ENCODE results near the gene LCOR.

GRCh38 chr10:97040248-97040584, 208.1 kb downstream of the LCOR start:
- TF ChIP-seq CTCF (IDR thresholded peaks at IDR 0.05), result no peak
- TF ChIP-seq POLR2A (IDR thresholded peaks at IDR 0.05), result no peak

Measured in heart left ventricle (tissue), 13 donors.